Epithelial cell of prostate (primary cell): ENCODE data around the gene CCDC88B.

Experiments
- DNase-seq: peaks from one replicate; pipeline ENCODE4 v3.0.0-alpha.2; 2011; ENCODE audit warnings: low read depth, low spot score
- H3K27ac ChIP-seq: fragments of 450-650 bp; 2 replicates; pipeline ENCODE4 v1.5.1; 2017; ENCODE audit warnings: mild to moderate bottlenecking

CCDC88B gene

GRCh38 chr11:64339754-64340408 lies at the start of gene CCDC88B:
CCDC88B (plus strand) TSS chr11:64340204; CDS start chr11:64340267, 63 bp downstream.
- H3K27ac ChIP-seq = no peak within 1 kb of the TSS
- DNase-seq = no peak

- H3K27ac ChIP-seq = no peak overlapping the region
- DNase-seq = no peak
Observed at GRCh38 chr11:64290352-64291261, 49.4 kb upstream of the CCDC88B start.

- DNase-seq = no peak
- H3K27ac ChIP-seq = no peak within 1 kb of the TSS
Observed at GRCh38 chr11:64291262-64291751, 48.7 kb upstream of the CCDC88B start, which contains the start of gene KCNK4. KCNK4 (plus strand) TSS chr11:64291302; CDS start chr11:64293019, 1,717 bp downstream.

DNA sequence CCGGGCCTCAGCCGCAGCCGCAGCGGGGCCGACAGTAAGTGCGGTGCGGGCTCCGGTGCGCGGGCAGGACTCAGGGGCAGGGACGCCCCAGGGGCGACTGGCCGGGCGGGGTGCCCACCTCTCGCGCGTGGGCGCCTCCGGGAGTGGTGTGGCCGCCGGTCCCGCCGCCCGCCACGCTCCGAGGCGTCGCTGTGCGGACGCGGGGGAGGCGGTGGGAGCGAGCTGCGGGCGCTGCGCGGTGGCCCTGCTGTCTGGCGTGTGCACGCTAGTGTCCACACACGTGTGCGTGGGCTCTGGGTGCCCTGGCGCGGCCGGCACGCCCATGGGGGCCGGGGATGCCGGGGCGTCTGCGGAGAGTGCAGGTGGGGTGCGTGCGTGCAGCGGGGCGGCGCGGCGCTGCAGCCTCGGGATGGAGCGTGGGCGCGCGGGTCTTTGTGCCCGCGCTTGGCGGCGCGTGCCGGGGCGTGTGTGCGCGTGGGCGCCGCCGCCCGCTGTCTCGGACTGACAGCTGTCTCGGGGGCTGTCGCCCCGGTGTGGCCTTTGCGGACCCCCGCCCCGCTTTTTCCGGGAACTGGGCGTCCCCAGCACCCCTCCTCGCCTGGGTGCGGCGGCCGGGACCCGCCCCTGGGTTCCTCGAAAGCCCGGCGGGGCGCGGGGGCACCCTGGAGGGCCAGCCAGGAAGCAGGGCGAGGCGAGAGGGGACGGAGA lies 48.1 kb upstream of the CCDC88B start:
- DNase-seq = no peak
- H3K27ac ChIP-seq = no peak overlapping the region

DNA sequence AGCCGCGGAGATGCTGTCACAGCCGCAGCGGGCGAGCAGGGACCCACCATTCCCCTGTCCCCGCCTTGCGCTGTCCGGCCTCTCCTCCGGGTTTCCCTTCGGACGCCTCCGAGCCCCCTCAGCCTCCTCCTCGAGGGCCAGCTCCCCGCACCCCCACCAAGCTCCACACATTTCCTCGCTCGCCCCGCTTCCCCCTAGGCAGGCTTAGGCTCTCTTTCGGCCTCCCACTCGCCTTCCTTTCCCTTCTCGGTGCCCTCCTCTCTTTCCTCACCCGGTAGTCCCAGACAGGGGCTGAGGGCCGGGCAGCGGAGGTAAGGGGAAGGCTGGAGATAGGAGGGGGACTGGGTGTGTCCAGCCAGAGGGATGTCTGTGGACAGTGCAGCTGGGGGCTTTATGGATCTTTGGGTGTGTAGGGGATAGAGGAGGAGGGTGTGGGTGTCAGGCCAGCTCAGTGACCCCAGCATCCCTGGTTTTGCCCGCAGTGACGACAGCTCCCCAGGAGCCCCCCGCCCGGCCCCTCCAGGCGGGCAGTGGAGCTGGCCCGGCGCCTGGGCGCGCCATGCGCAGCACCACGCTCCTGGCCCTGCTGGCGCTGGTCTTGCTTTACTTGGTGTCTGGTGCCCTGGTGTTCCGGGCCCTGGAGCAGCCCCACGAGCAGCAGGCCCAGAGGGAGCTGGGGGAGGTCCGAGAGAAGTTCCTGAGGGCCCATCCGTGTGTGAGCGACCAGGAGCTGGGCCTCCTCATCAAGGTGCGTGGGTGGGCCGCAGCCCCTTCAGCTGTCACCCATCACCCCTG lies 47.3 kb upstream of the CCDC88B start:
- H3K27ac ChIP-seq = no peak overlapping the region
- no peak for DNase-seq

GRCh38 chr11:64294774-64295173 lies 45.2 kb upstream of the CCDC88B start:
- no peak for DNase-seq
- no peak overlapping the region for H3K27ac ChIP-seq

DNA sequence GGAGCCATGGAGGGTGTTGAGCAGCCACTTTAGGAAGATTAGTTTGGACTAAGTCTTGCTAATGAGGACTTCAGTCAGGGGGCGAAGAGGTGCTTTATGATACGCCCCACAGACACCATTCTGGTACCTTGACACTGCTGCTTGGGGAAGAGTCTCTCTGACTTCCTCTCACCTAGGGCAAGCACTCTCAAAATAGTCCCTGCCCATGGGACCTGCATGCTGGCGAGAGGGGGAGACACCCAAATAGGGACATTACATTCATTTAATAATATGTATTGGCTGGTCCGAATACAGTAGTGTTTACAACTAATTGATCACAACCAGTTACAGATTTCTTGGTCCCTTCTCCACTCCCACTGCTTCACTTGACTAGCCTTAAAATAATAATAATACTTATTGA lies 44.2 kb upstream of the CCDC88B start:
- no peak overlapping the region for H3K27ac ChIP-seq
- DNase-seq = no peak

DNA sequence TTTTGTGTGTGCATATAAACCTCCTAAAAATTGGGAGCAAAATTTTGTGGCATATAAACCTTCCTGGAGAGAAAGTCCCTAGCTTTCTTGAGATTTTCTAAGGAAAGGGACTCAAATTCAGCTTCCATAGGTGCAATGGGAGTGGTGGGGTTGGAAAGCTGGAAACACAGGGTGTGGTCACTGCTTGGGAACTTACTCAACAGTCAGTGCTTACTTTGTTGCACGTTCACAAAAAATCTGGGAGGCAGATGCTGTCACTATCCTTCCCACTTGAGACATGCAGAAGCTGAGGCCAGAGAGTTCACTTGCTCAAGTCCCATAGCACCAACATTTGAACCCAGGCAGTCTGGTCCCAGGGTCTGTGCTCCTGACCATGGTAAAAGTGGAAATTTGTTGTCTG lies 43.8 kb upstream of the CCDC88B start:
- no peak overlapping the region for H3K27ac ChIP-seq
- DNase-seq = no peak

- no peak overlapping the region for H3K27ac ChIP-seq
Observed at GRCh38 chr11:64296830-64297698, 42.9 kb upstream of the CCDC88B start.

GRCh38 chr11:64297699-64298358 lies 42.2 kb upstream of the CCDC88B start:
- DNase-seq = no peak
- H3K27ac ChIP-seq = no peak overlapping the region

More at GRCh38 chr11:64296830-64297698, 42.9 kb upstream of the CCDC88B start:
- no peak for DNase-seq

GRCh38 chr11:64298966-64299846 lies 40.8 kb upstream of the CCDC88B start:
- no peak overlapping the region for H3K27ac ChIP-seq
- no peak for DNase-seq

DNA sequence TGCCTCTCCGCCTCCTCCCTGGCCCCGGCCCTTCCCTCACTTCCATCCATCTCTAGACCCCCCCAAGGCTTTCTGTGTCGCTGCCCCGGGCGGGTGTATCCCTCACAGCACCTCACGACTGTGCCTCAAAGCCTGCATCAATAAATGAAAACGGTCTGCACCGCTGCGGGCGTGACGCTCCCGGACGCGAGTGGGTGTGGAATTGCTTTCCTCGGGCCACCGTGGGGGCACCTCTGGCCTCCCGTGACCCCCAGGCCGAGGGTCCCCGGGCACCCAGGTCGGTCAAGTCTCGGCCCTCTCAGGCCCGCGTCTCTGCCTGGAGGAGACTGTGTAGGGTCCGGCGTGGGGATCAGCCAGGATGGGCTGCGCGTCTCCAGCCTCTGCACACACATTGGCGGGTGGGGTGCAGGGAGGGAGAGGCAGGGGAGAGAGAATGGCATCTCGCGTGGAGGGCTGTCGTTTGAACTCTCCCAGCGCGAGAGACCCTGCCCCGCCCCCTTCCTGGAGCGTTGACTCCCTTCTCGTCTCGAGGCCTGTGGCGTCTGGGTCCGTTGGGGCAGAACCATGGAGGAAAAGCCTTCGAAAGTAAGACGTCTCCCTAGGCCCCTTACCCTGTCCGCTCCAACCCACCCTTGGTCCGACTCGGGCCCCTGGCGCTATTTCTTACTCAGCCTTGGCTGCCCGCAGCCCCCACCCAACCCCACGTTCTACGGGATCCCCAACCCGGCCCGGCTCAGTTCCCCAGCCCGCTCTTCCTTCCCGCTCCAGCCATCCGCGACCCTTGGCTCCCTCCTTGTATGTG lies 40.0 kb upstream of the CCDC88B start, which contains the start of gene CATSPERZ:
Gene CATSPERZ, plus strand, starts transcription at position 512 of the 802 bp plus-strand sequence. Its CDS starts 53 bp downstream, at position 565.
- no peak for DNase-seq
- no peak within 1 kb of the TSS for H3K27ac ChIP-seq

GRCh38 chr11:64303109-64304031 lies 36.6 kb upstream of the CCDC88B start:
- H3K27ac ChIP-seq = no peak overlapping the region
- no peak for DNase-seq

- DNase-seq = no peak
- H3K27ac ChIP-seq = peak overlapping the region; percentile 74
Observed at GRCh38 chr11:64304032-64304315, 36.0 kb upstream of the CCDC88B start.

DNA sequence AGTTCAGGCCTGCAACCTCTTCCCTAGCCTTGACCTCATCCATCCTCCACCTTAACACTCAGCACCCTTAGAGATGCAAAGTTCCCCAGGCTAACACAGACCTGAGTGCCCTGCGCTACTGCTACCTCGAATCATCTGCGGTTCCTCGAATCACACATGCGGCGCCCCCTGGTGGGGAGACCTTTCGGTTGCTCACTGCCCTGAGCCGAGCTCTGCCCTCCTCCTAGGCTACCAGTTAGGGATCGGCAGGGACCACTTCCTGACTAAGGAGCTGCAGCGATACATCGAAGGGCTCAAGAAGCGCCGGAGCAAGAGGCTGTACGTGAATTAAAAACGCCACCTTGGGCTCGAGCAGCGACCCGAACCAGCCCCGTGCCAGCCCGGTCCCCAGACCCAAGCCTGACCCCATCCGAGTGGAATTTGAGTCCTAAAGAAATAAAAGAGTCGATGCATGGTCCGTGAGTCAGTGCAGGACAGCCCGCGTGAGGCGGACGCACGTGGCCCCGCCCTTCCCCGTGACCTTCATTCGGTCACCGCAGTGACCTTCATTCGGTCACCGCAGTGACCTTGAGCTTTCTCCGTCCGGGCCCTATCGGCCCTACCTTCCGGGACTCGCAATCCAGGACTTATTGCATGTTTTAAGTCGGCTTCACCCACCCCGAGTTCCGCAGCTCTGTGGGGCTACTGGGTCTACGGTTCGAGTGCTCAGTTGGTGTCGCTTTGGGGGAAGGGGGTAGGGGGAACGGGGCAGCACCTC lies 35.5 kb upstream of the CCDC88B start:
- no peak for DNase-seq
- H3K27ac ChIP-seq = peak overlapping the region; percentile 74
